SK-N-SH (cell line): ENCODE results near the gene ABLIM2. TPM values are rescaled to one million over a fixed set of nuclear protein-coding genes. Genes with fewer than 3 reads are reported as not detected.

Source experiments
- CTCF ChIA-PET: fragments of 300-600, 350-600 bp; formaldehyde crosslinking; extraction: SDS; loops from one replicate; lab custom pipeline; 2021; lab: Yijun Ruan, JAX
- POLR2A ChIA-PET: fragments of 350-600 bp; sonication (Branson Sonifier 250); formaldehyde crosslinking; extraction: SDS; loops from one replicate; lab custom pipeline; 2020; ENCODE audit warnings: antibody characterized with exemption, inconsistent platforms; lab: Yijun Ruan, JAX
- DNase-seq: peaks from one replicate; pipeline ENCODE4 v3.0.0; 2012
- H2AFZ ChIP-seq: fragments of 200-600 bp; sonication (generic); 2 replicates; pipeline ENCODE4 v1.8.1; 2016; ENCODE audit warnings: antibody characterized with exemption, mild to moderate bottlenecking, low read depth
- H3F3A ChIP-seq: fragments of 200-600 bp; sonication (generic); replicated peaks from 2 replicates; pipeline ENCODE3; 2016; ENCODE audit warnings: antibody characterized with exemption, mild to moderate bottlenecking; ENCODE audit not compliant: insufficient read depth
- H3K27ac ChIP-seq, 2 experiments: fragments of 200-500 bp in 1 of 2; fragments of 200-600 bp in 1 of 2; sonication (Bioruptor generic) in 1 of 2; sonication (generic), shearing (Covaris generic) in 1 of 2; 2 replicates each; pipeline versions ENCODE4 v1.5.1 to v1.6.1; 2014 to 2016; ENCODE audit warnings: low read depth in 2 of 2, inconsistent platforms in 1 of 2, low read length in 1 of 2, mild to moderate bottlenecking in 1 of 2, mixed read lengths in 1 of 2
- H3K27me3 ChIP-seq: fragments of 200-600 bp; sonication (generic), shearing (Covaris generic); 2 replicates; pipeline ENCODE4 v1.6.1; 2016; ENCODE audit warnings: mixed run types; ENCODE audit not compliant: insufficient read depth
- H3K36me3 ChIP-seq, 2 experiments: fragments of 200-500 bp in 1 of 2; fragments of 200-600 bp in 1 of 2; sonication (Bioruptor generic) in 1 of 2; sonication (generic) in 1 of 2; replicated peaks in 1 of 2; 2 replicates each; pipeline versions ENCODE3 to v1.5.1; 2014 to 2016; ENCODE audit warnings: low read length in 1 of 2, mild to moderate bottlenecking in 1 of 2; ENCODE audit not compliant: insufficient read depth in 2 of 2, control insufficient read depth in 1 of 2
- H3K4me1 ChIP-seq, 2 experiments: fragments of 200-500 bp in 1 of 2; fragments of 200-600 bp in 1 of 2; sonication (Bioruptor generic) in 1 of 2; sonication (generic), shearing (Covaris generic) in 1 of 2; 2 replicates each; pipeline versions ENCODE4 v1.5.1 to v1.6.1; 2014 to 2016; ENCODE audit warnings: low read depth in 1 of 2, low read length in 1 of 2, mixed run types in 1 of 2; ENCODE audit not compliant: insufficient read depth in 2 of 2, control insufficient read depth in 1 of 2
- H3K4me2 ChIP-seq: fragments of 200-600 bp; sonication (generic), shearing (Covaris generic); 2 replicates; pipeline ENCODE4 v1.6.1; 2017; ENCODE audit warnings: mixed run types
- H3K4me3 ChIP-seq, 2 experiments: fragments of 200-500 bp in 1 of 2; fragments of 200-600 bp in 1 of 2; sonication (Bioruptor generic) in 1 of 2; sonication (generic), shearing (Covaris generic) in 1 of 2; 2 replicates each; pipeline versions ENCODE4 v1.5.1 to v1.8.1; 2014 to 2016; ENCODE audit warnings: low read depth in 2 of 2, inconsistent platforms in 1 of 2, low read length in 1 of 2, mild to moderate bottlenecking in 1 of 2, mixed read lengths in 1 of 2, moderate library complexity in 1 of 2
- H3K79me2 ChIP-seq: fragments of 200-600 bp; sonication (generic); 2 replicates; pipeline ENCODE4 v1.8.1; 2017; ENCODE audit warnings: mild to moderate bottlenecking; ENCODE audit not compliant: insufficient read depth
- H3K9ac ChIP-seq: fragments of 200-600 bp; sonication (generic); 2 replicates; pipeline ENCODE4 v1.6.1; 2017; ENCODE audit warnings: mixed run types
- H3K9me2 ChIP-seq: fragments of 200-600 bp; sonication (generic); 2 replicates; pipeline ENCODE4 v1.6.1; 2017; ENCODE audit warnings: mixed run types
- H3K9me3 ChIP-seq: fragments of 200-600 bp; sonication (generic); 2 replicates; pipeline ENCODE4 v1.6.1; 2017; ENCODE audit warnings: mixed run types, mild to moderate bottlenecking, moderate library complexity
- H4K20me1 ChIP-seq: fragments of 200-600 bp; sonication (generic); 2 replicates; pipeline ENCODE4 v1.6.1; 2017; ENCODE audit warnings: mild to moderate bottlenecking, mixed run types; ENCODE audit not compliant: insufficient read depth
- CHD2 ChIP-seq: fragments of 150-350 bp; IDR thresholded peaks from 2 replicates; pipeline ENCODE4 v1.6.1; 2018; ENCODE audit warnings: low read length; ENCODE audit not compliant: partially characterized antibody
- ELF1 ChIP-seq: IDR thresholded peaks from 2 replicates; pipeline ENCODE4 v1.4.0; 2012
- EP300 ChIP-seq, 2 experiments: IDR thresholded peaks; 2 replicates each; pipeline versions ENCODE4 v1.4.0 to v1.6.1; 2012; ENCODE audit warnings: borderline replicate concordance in 1 of 2, low read depth in 1 of 2, low read length in 1 of 2
- EZH2phosphoT487 ChIP-seq: fragments of 200-600 bp; sonication (generic); IDR thresholded peaks from 2 replicates; pipeline ENCODE4 v1.6.1; 2017; ENCODE audit warnings: low read depth, mixed run types, mild to moderate bottlenecking, antibody characterized with exemption, moderate library complexity, borderline replicate concordance
- FOSL2 ChIP-seq: IDR thresholded peaks from 2 replicates; pipeline ENCODE4 v1.4.0; 2012; ENCODE audit warnings: low read depth, mild to moderate bottlenecking, moderate library complexity, borderline replicate concordance
- GATA2 ChIP-seq: sonication (generic); formaldehyde crosslinking; IDR thresholded peaks from 2 replicates; pipeline ENCODE4 v1.5.0; 2020; ENCODE audit warnings: mild to moderate bottlenecking, missing genetic modification reagents
- IRF3 ChIP-seq: fragments of 150-350 bp; IDR thresholded peaks from 2 replicates; pipeline ENCODE4 v1.6.1; 2016; ENCODE audit warnings: mild to moderate bottlenecking, low read depth, low read length
- MAX ChIP-seq: IDR thresholded peaks from 2 replicates; pipeline ENCODE4 v1.4.0; 2012; ENCODE audit warnings: low read depth
- MEF2A ChIP-seq: IDR thresholded peaks from 2 replicates; pipeline ENCODE4 v1.4.0; 2012; ENCODE audit warnings: low read depth, borderline replicate concordance
- MXI1 ChIP-seq: IDR thresholded peaks from 2 replicates; pipeline ENCODE4 v1.6.1; 2012; ENCODE audit warnings: mild to moderate bottlenecking, low read depth, low read length, improper control_type of control experiment
- NFIC ChIP-seq: IDR thresholded peaks from 2 replicates; pipeline ENCODE4 v1.4.0; 2012; ENCODE audit warnings: borderline replicate concordance
- POLR2AphosphoS5 ChIP-seq: IDR thresholded peaks from 2 replicates; pipeline ENCODE4 v1.6.1; 2012; ENCODE audit warnings: low read depth, low read length
- RCOR1 ChIP-seq: fragments of 150-350 bp; IDR thresholded peaks from 2 replicates; pipeline ENCODE4 v1.6.1; 2017; ENCODE audit warnings: antibody characterized with exemption, low read length
- RXRA ChIP-seq: IDR thresholded peaks from 2 replicates; pipeline ENCODE4 v1.4.0; 2012; ENCODE audit warnings: low read depth, mild to moderate bottlenecking, borderline replicate concordance
- SMC3 ChIP-seq: IDR thresholded peaks from 2 replicates; pipeline ENCODE4 v1.6.1; 2012; ENCODE audit warnings: low read depth, low read length, improper control_type of control experiment
- TCF12 ChIP-seq: IDR thresholded peaks from 2 replicates; pipeline ENCODE4 v1.4.0; 2012
- TEAD4 ChIP-seq: IDR thresholded peaks from 2 replicates; pipeline ENCODE4 v1.4.0; 2012; ENCODE audit warnings: mild to moderate bottlenecking, borderline replicate concordance; ENCODE audit not compliant: insufficient read depth
- USF2 ChIP-seq: fragments of 150-350 bp; IDR thresholded peaks from 2 replicates; pipeline ENCODE4 v1.6.1; 2017; ENCODE audit warnings: antibody characterized with exemption, low read length, low read depth, borderline replicate concordance
- ZBTB33 ChIP-seq: IDR thresholded peaks from 2 replicates; pipeline ENCODE4 v1.4.0; 2012; ENCODE audit warnings: low read depth, borderline replicate concordance
- WGBS: methylation state at CpG from one replicate; pipeline ENCODE4 v1.1.6; 2017; ENCODE audit warnings: low lambda C conversion rate; 5-methylcytosine and 5-hydroxymethylcytosine counted together
- polyA plus RNA-seq, 3 experiments: library from polyadenylated mRNA; depleted of rRNA; stranded (reverse); fragments of >200 nt; gene quantifications; 2 replicates each; pipeline ENCODE4 v1.2.3, GENCODE V29; 2012

Gene ABLIM2
- polyA plus RNA-seq, 1 of the 3 experiments (the other 2 are of a cell fraction): 0.53 TPM

GRCh38 chr4:8102076-8102355, 56.6 kb downstream of the ABLIM2 start (continued):
- TF ChIP-seq CHD2: no peak
- TF ChIP-seq TCF12: no peak
- no peak for TF ChIP-seq SMC3
- no peak for TF ChIP-seq MXI1

GRCh38 chr4:8101213-8102075, 57.2 kb downstream of the ABLIM2 start:
- ChIA-PET POLR2A (no interaction called here), CTCF (interaction anchor here (1.3 kb wide), 1 partner anchor 15 kb away, joined by 6 read pairs; no protein-coding TSS in a partner anchor)
- Histone ChIP-seq H3K9me3 (no peaks in the 10 kb centered on the region), H3K36me3 (no peaks in the 10 kb centered on the region), H3K4me1 (no peaks in the 10 kb centered on the region), H3K4me2 (no peak overlapping the region), H2AFZ (no peak overlapping the region), H4K20me1 (no peaks in the 10 kb centered on the region), H3K9ac (no peak overlapping the region), H3K79me2 (no peaks in the 10 kb centered on the region), H3K4me3 (no peak overlapping the region), H3K9me2 (no peaks in the 10 kb centered on the region), H3K27ac (no peak overlapping the region), H3K27me3 (no peaks in the 10 kb centered on the region; the same call in 1 of the 2 replicates), H3F3A (no peaks in the 10 kb centered on the region)
- DNase-seq: no peak
- TF ChIP-seq TCF12 (no peak), TEAD4 (no peak), RXRA (no peak), CHD2 (no peak), FOSL2 (no peak), EP300 (IDR thresholded peaks at IDR 0.05; ENCODE audit: borderline replicate concordance in 1 of 2, low read depth in 1 of 2, low read length in 1 of 2) (no peak), EZH2phosphoT487 (no peak), USF2 (no peak)
- WGBS: 78% methylated on average over 17 of the region's 23 CpGs

- Histone ChIP-seq H3K79me2 (no peaks in the 10 kb centered on the region), H3K4me2 (no peak overlapping the region), H3K9ac (no peak overlapping the region), H3K36me3 (no peaks in the 10 kb centered on the region), H3K27me3 (no peaks in the 10 kb centered on the region; the same call in 1 of the 2 replicates), H3K9me3 (no peaks in the 10 kb centered on the region), H3K9me2 (no peaks in the 10 kb centered on the region), H4K20me1 (no peaks in the 10 kb centered on the region), H3F3A (no peaks in the 10 kb centered on the region), H2AFZ (no peak overlapping the region), H3K4me3 (no peak overlapping the region), H3K27ac (no peak overlapping the region), H3K4me1 (no peaks in the 10 kb centered on the region)
- CTCF ChIA-PET: interaction anchor here (1.9 kb wide), 1 partner anchor 14 kb away, joined by 4 read pairs; no protein-coding TSS in a partner anchor
- 37% methylated on average over 4 of the region's 4 CpGs for WGBS
- DNase-seq: no peak
- POLR2A ChIA-PET: no interaction called here
- no peak for TF ChIP-seq TEAD4
- no peak for TF ChIP-seq USF2
- no peak for TF ChIP-seq RCOR1
- no peak for TF ChIP-seq IRF3
- no peak for TF ChIP-seq MXI1
- TF ChIP-seq MEF2A: no peak
- no peak for TF ChIP-seq ZBTB33
- TF ChIP-seq POLR2AphosphoS5: no peak
- no peak for TF ChIP-seq NFIC
- no peak for TF ChIP-seq GATA2 (CRISPR knock-in tag)
- TF ChIP-seq SMC3: no peak
- TF ChIP-seq ELF1: no peak
- no peak for TF ChIP-seq TCF12
- no peak for TF ChIP-seq MAX
Observed at GRCh38 chr4:8099981-8100464, 58.6 kb downstream of the ABLIM2 start.
